HG03139 (cell line): ENCODE results near the gene PFKL.

Experiments
- ATAC-seq: cut with Tn5 transposase; IDR thresholded peaks from one replicate; pipeline ENCODE4 v1.9.1; 2021; ENCODE audit not compliant: unreplicated experiment

Gene PFKL

DNA sequence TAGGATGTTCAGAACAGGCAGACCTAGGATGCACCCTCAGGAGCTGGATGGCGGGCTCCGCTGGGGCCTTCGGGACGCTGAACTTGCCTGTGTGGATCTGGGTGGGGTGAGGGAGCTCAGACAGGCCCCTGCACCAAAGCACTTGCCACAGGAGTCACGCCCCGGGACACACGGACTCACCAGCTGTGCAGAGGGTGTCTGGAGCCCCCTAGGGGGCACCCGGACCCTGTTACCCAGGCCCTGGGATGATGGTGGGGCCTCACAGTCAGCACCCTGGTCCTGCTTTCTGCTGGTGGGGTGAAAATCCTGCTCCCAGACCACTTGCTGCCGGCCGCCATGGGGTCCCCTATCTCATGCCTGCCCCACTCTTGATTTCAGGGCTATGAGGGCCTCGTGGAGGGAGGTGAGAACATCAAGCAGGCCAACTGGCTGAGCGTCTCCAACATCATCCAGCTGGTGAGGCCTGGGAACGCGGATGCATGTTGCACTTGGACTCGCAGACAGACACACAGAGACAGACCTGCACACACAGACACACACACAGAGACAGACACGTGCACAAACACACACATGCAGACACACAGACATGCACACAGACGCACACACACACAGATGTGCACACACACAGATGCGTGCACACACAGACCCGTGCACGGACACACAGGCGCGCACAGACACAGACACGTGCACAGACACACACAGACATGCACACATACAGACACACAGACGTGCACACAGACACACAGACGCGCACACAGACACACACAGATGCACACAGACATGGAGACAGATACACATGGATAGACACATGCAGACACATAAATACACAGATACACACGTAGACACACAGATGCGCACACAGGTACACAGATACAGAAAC is 11.0 kb downstream of the PFKL start:
- no peak for ATAC-seq

GRCh38 chr21:44312089-44312488 is 12.2 kb downstream of the PFKL start:
- ATAC-seq: no peak

- no peak for ATAC-seq
These were observed 12.9 kb downstream of the PFKL start for GRCh38 chr21:44312716-44313115.

GRCh38 chr21:44313451-44313850 is 13.6 kb downstream of the PFKL start:
- no peak for ATAC-seq

DNA sequence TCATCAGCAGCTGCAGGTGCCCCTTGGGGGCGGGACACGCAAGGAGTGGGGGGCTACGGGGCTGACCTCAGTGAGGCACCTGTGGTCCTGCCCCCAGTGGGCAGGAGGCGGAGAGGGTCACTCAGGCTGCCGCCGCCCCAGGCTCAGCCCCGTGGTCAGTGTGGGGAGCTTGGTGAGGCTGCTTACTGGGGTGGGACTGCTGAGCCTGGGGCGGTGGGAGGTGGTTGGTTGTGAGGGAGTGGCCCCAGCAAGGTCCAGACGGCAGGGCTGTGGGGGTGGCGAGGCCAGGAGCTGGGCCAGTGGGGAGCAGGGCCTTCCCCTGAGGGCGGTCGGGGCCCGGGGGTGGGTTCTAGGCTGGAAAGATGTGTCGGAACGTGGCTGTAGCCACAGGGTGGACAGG is 14.3 kb downstream of the PFKL start:
- no peak for ATAC-seq

DNA sequence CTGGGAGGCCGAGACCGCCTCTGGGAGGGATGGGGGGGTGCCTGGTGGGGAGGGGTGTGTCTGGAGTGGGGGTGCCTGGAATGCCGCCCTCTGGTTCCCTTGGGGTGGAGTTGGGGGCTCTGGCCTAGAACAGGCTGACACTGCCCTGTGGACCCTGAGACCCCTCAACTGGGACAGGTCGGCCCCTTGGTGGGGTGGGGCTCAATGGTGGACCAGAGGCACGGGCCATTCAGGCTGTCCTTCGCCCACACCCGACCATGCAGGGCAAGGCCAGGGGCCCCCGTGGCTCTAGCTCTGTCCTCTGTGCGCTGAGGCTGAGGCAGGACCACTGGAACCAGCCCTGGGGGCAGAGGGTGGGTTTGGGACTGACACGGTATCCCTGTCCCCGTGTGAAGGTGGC is 14.7 kb downstream of the PFKL start:
- no peak for ATAC-seq

DNA sequence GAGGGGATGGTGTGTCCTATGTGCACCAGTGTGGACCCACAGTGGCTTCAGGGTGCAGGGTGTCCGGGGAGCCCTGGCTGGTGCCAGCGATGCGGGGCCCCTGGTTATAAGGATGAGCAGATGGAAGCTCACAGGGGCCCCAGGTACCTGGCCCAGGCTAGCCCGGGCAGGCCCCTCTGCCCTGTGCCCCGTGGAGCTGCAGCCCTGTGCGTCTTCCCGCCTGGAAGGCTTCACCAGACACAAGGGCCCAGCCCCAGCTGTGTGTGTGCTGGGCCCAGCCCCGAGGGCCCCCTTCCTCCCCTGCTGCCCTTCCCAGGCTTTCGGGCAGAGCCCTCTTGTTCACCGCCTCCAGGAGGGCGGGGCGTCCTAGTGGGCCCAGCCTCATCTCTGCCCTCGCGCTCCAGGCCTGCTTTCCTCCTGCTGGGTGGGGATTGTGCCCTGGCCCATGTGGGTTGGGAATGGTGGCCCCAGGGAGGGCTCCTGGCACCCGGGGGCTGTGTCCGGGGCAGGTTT is 15.9 kb downstream of the PFKL start:
- no peak for ATAC-seq

- no peak for ATAC-seq
These were observed 16.5 kb downstream of the PFKL start for GRCh38 chr21:44316277-44316900.

GRCh38 chr21:44317241-44317782 is 17.5 kb downstream of the PFKL start:
- ATAC-seq: no peak

DNA sequence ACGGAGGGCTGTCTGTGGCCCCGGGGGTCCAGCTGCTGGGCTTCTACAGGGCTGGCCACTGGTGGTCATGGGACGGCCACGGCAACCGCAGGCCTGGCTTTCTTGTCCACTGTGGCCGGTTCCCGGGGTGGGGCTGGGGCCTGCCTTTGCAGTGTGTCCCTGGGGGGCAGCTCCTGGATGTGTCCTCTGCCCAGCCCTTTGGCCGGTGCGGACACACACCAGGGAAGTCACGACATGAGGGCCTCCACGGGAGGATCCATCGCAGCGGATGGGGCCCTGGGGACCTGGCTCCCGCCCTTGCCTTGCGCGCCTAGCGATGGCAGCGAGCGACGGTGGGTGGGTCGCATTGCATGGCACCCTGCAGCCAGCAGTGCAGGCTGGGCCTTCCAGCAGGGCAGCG is 18.0 kb downstream of the PFKL start:
- ATAC-seq: no peak

DNA sequence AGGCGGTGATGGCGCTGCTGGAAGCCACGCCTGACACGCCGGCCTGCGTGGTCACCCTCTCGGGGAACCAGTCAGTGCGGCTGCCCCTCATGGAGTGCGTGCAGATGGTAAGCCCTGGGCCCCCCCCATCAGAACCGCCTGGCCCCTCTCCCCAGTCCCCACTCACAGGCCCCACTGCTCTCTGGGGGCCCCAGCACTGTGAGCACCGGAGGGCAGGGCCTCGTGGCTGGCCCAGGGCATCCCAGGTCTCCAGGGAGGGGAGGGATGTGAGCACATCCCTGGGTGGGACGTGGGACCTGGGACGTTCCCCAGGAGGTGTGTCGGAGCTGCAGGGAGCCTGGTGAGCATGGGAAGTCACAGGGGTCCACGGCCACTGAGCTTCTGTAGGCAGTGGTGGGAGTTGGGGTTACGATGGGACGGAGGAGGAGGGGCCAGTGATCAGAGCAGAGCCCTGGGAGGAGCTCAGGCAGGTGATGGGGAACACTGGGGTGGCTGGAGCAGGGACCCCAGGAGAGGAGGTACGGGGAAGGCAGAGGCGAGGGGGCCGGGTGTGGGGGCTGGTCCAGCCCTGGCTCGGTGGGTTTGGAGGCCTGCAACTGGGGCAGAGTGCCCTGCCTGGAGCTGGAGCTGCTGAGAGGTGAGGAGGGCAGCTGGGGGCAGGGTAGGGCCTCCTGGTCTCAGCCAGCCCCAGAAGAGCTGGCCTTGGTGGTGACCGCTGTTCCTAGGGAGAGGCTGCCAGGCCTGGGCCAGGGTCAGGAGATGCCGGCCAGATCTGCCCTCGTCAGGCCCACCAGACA is 18.8 kb downstream of the PFKL start:
- ATAC-seq: no peak

- no peak for ATAC-seq
These were observed 19.7 kb downstream of the PFKL start for GRCh38 chr21:44319407-44320065.

DNA sequence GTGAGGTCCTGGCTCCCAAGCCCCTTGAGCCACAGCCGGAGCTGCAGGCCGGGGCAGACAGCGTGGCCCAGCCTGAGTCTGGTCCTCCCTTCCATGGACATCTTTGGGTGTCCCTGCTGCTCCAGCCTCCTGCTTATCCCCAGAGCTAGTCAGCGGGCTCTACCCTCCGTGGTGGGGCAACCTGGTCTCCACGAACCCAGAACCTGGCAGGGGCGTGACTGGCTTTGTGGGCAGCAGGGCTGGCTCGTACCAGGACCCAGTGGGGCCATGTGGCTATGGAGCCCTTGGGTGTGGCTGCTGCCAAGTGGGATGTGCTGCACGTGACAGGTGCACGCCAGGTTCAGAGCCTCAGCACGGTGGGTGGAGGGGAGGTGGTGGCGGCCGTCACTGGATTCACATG is 21.0 kb downstream of the PFKL start:
- no peak for ATAC-seq

GRCh38 chr21:44321846-44322450 is 22.1 kb downstream of the PFKL start:
- no peak for ATAC-seq

DNA sequence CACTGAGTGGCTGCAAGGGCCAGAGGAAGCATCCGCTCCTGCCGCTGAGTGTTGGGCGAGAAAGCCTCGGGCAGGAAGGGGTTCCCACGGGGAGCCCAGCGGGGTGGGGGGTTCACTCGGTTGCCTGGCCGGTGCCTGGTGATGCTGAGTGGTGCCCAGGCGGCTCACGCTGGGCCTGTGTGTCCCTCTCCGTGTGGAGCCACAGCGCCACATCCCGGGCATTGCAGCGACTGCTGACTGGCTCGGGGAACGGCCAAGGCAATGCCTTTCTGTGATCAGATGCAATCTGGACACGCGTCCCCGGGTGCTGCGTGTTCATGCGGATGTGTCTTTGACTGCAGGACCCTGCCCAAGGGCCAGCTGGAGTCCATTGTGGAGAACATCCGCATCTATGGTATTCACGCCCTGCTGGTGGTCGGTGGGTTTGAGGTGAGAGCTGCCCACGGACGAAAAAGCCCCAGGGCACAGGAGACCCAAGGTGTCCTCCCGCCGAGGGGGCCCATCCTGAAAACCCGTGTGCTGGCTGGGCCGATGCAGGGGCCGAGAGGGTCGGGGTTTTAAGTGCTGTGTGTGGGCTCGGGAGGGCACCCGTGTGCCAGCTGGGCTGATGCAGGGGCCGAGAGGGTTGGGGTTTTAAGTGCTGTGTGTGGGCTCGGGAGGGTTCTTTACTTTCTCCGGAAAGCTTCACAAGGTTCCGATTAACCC is 22.9 kb downstream of the PFKL start:
- no peak for ATAC-seq

GRCh38 chr21:44323591-44323990 is 23.7 kb downstream of the PFKL start:
- ATAC-seq: no peak

DNA sequence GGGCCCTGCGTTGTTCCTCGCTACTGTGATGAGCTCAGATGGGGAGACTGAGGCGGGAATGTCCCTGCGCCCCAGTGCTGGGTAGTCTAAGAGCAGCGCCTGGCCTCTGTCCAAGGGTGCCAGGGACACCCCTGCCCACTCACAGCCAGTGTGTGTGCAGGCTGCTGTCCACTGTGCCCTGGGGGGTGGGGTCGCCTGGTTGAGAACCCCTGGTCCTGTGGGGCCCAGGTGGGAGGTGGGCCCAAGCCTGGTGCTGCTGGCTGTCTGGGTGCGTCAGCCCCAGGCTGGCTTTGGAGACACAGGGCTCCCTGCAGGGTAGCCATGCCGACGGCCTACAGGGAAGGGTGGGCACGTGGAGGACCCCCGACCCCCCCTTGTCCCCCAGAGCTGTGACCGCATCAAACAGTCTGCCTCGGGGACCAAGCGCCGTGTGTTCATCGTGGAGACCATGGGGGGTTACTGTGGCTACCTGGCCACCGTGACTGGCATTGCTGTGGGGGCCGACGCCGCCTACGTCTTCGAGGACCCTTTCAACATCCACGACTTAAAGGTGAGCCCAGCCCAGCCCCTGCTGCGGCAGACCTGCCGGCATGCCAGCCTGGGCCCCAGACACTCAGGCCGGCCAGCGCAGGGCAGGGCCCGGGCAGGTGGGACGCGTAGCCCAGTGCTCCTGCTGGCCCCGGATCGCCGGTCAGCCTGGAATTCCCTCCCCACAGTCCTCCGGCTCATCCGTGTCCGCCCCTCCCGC is 24.4 kb downstream of the PFKL start:
- ATAC-seq: no peak

DNA sequence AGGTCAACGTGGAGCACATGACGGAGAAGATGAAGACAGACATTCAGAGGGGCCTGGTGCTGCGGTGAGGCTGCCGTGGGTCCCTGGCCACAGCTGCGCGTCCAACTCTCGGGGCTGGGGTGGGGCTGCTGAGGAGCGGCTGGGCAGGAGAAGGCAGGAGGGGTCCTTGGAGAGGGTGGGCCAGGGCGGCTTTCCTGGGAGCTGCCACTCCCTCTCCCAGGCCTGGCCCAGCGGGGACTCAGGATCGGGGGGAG is 24.9 kb downstream of the PFKL start:
- ATAC-seq: no peak
